ENCODE measurements around the gene PLXNB3.

GRCh38 chrX:153825042-153825441 is 61.0 kb downstream of the PLXNB3 start:
- TF ChIP-seq PPARA (CRISPR knock-in tag; IDR thresholded peaks at IDR 0.05; ENCODE audit: borderline replicate concordance) (no peak), ZC3H10 (CRISPR knock-in tag; IDR thresholded peaks at IDR 0.05) (no peak), ZFP30 (CRISPR knock-in tag; IDR thresholded peaks at IDR 0.05) (no peak), ARNTL (CRISPR knock-in tag; IDR thresholded peaks at IDR 0.05; ENCODE audit: borderline replicate concordance, low read depth) (no peak), SNAI2 (CRISPR knock-in tag; IDR thresholded peaks at IDR 0.05) (no peak), ISL1 (CRISPR knock-in tag; IDR thresholded peaks at IDR 0.05) (no peak), ZNF565 (CRISPR knock-in tag; conservative IDR thresholded peaks at IDR 0.05; ENCODE audit: low read depth) (no peak), ZFP3 (CRISPR knock-in tag; IDR thresholded peaks at IDR 0.05) (no peak)
